GM12878 (cell line): Measurements from ENCODE around the gene CHP1. TPM values are rescaled to one million over a fixed set of nuclear protein-coding genes. Genes with fewer than 3 reads are reported as not detected.
A peak's percentile ranks its signal among the peaks of the same experiment; 100 is the strongest.

Experiments used
- ATAC-seq: fragments of 200-7000 bp; cut with Tn5 transposase; 3 replicates; pipeline ENCODE4 v1.9.1; 2020; ENCODE audit warnings: mild to moderate bottlenecking, moderate library complexity
- BruUV-seq: library from RNA; stranded (reverse); fragments of 400-500 nt; replicated peaks from 2 replicates; lab custom pipeline; 2021; lab: Mats Ljungman, UMichigan
- CTCF ChIA-PET: fragments of 300-600 bp; sonication (Branson Sonifier 250); formaldehyde crosslinking; extraction: SDS; loops from one replicate; lab custom pipeline; 2021; ENCODE audit warnings: inconsistent platforms; lab: Yijun Ruan, JAX
- POLR2A ChIA-PET: fragments of 350-600 bp; formaldehyde crosslinking; extraction: SDS; loops from one replicate; lab custom pipeline; 2021; ENCODE audit warnings: inconsistent platforms; lab: Charles Lee
- RAD21 ChIA-PET: fragments of 300-600 bp; sonication (Branson Sonifier 250); formaldehyde crosslinking; loops from one replicate; lab custom pipeline; 2023; ENCODE audit warnings: antibody characterized with exemption; ENCODE audit not compliant: unreplicated experiment; lab: Charles Lee
- SMC1A ChIA-PET: fragments of 300-600 bp; sonication (Branson Sonifier 250); formaldehyde crosslinking; loops from one replicate; lab custom pipeline; 2023; ENCODE audit not compliant: unreplicated experiment, uncharacterized antibody; lab: Charles Lee
- DNase-seq: peaks from one replicate; pipeline ENCODE4 v3.0.0-alpha.2; 2011; ENCODE audit warnings: low read depth, low spot score
- FAIRE-seq: peaks from 3 replicates; lab custom pipeline; 2011; peaks lifted over from hg19 to GRCh38; lab: Jason Lieb, UNC
- H2AFZ ChIP-seq: 2 replicates; pipeline ENCODE4 v1.6.0; 2011; ENCODE audit warnings: low read depth, low read length, control low read depth; ENCODE audit not compliant: control insufficient read depth
- H3K27ac ChIP-seq: 2 replicates; pipeline ENCODE4 v1.5.1; 2011; ENCODE audit warnings: control low read depth; ENCODE audit not compliant: control insufficient read depth, insufficient read depth
- H3K27me3 ChIP-seq, 2 experiments: replicated peaks in 1 of 2; 2 replicates each; pipeline versions ENCODE4 v1.6.0 to v1.6.1; 2011; ENCODE audit warnings: low read length in 1 of 2; ENCODE audit not compliant: control insufficient read depth in 2 of 2, insufficient read depth in 2 of 2
- H3K36me3 ChIP-seq, 2 experiments: 2 replicates each; pipeline ENCODE4 v1.5.1; 2011; ENCODE audit warnings: low read length in 1 of 2; ENCODE audit not compliant: control insufficient read depth in 2 of 2, insufficient read depth in 2 of 2
- H3K4me1 ChIP-seq: 2 replicates; pipeline ENCODE4 v1.6.1; 2011; ENCODE audit warnings: mild to moderate bottlenecking, low read length, moderate library complexity, mixed read lengths; ENCODE audit not compliant: control insufficient read depth, insufficient read depth
- H3K4me2 ChIP-seq: 2 replicates; pipeline ENCODE4 v1.6.0; 2011; ENCODE audit warnings: control low read depth; ENCODE audit not compliant: control insufficient read depth, insufficient read depth
- H3K4me3 ChIP-seq: fragments of 200-600 bp; sonication (generic); 2 replicates; pipeline ENCODE4 v1.5.1; 2016
- H3K79me2 ChIP-seq: 2 replicates; pipeline ENCODE4 v1.6.0; 2011; ENCODE audit warnings: low read length; ENCODE audit not compliant: control insufficient read depth, insufficient read depth
- H3K9ac ChIP-seq: 2 replicates; pipeline ENCODE4 v1.8.0; 2011; ENCODE audit warnings: low read length, control low read depth, mixed read lengths; ENCODE audit not compliant: control insufficient read depth, insufficient read depth
- H3K9me3 ChIP-seq: replicated peaks from 3 replicates; pipeline ENCODE4 v1.5.1; 2011; ENCODE audit warnings: mild to moderate bottlenecking, low read length; ENCODE audit not compliant: control insufficient read depth, insufficient read depth
- H4K20me1 ChIP-seq: 2 replicates; pipeline ENCODE4 v1.6.0; 2011; ENCODE audit not compliant: control insufficient read depth, insufficient read depth
- CEBPB ChIP-seq, 2 experiments: fragments of 150-350 bp in 1 of 2; IDR thresholded peaks; 2 replicates each; pipeline ENCODE4 v1.6.1; 2012 to 2014; ENCODE audit warnings: low read depth in 2 of 2, low read length in 2 of 2, borderline replicate concordance in 1 of 2, inconsistent platforms in 1 of 2
- DPF2 ChIP-seq: fragments of 450-650 bp; IDR thresholded peaks from 2 replicates; pipeline ENCODE4 v1.6.1; 2017; ENCODE audit warnings: mild to moderate bottlenecking
- JUNB ChIP-seq: IDR thresholded peaks from 2 replicates; pipeline ENCODE4 v1.6.1; 2016; ENCODE audit warnings: antibody characterized with exemption, mild to moderate bottlenecking
- KAT2A ChIP-seq: conservative IDR thresholded peaks from 2 replicates; pipeline ENCODE4 v1.6.1; 2011; ENCODE audit warnings: low read depth, low read length; ENCODE audit not compliant: control insufficient read depth
- LARP7 ChIP-seq: fragments of 450-650 bp; IDR thresholded peaks from 2 replicates; pipeline ENCODE4 v1.6.1; 2017; ENCODE audit warnings: mild to moderate bottlenecking
- NFIC ChIP-seq: IDR thresholded peaks from 2 replicates; pipeline ENCODE4 v1.6.1; 2012; ENCODE audit warnings: low read depth, mild to moderate bottlenecking, inconsistent platforms, low read length, moderate library complexity
- POU2F2 ChIP-seq: IDR thresholded peaks from 3 replicates; pipeline ENCODE4 v1.6.1; 2011; ENCODE audit warnings: low read depth, mild to moderate bottlenecking, low read length, borderline replicate concordance
- RUNX3 ChIP-seq: IDR thresholded peaks from 2 replicates; pipeline ENCODE4 v1.6.1; 2012; ENCODE audit warnings: low read length, inconsistent platforms
- SIN3A ChIP-seq: IDR thresholded peaks from 2 replicates; pipeline ENCODE4 v1.6.1; 2012; ENCODE audit warnings: low read depth, low read length, improper control_type of control experiment
- ZNF217 ChIP-seq: fragments of 450-650 bp; IDR thresholded peaks from 2 replicates; pipeline ENCODE4 v1.6.1; 2017; ENCODE audit warnings: antibody characterized with exemption, mild to moderate bottlenecking
- ZNF384 ChIP-seq: IDR thresholded peaks from 2 replicates; pipeline ENCODE4 v1.6.1; 2012; ENCODE audit warnings: low read depth, mild to moderate bottlenecking, low read length, improper control_type of control experiment, borderline replicate concordance
- ZNF622 ChIP-seq: fragments of 450-650 bp; IDR thresholded peaks from 2 replicates; pipeline ENCODE4 v1.6.1; 2017; ENCODE audit warnings: mild to moderate bottlenecking, inconsistent platforms
- WGBS: methylation state at CpG from one replicate; pipeline ENCODE4 v1.1.6; 2016; ENCODE audit warnings: low lambda C conversion rate; ENCODE audit not compliant: insufficient replicate concordance, insufficient coverage; ENCODE audit errors: missing lambda C conversion rate; 5-methylcytosine and 5-hydroxymethylcytosine counted together
- in situ Hi-C: fragments of 300-500 bp; cut with MboI; formaldehyde crosslinking; loops from 9 replicates; pipeline ENCODE4 v1.14.3; 2018; ENCODE audit warnings: mixed read lengths
- intact Hi-C: fragments of 100-400 bp; cut with micrococcal nuclease; formaldehyde crosslinking; loops from one replicate; pipeline ENCODE4 v1.14.2; 2022; ENCODE audit not compliant: unreplicated experiment
- polyA plus RNA-seq, 11 experiments: library from polyadenylated mRNA; depleted of rRNA in 4 of 11; unstranded in 6 of 11; stranded (reverse) in 5 of 11; fragments of >200 nt; fragmentation: Nextera tagmentation in 4 of 11; fragmentation: Illumina TruSeq in 1 of 11; extraction: Ambion mirVana in 4 of 11; extraction: Trizol in 1 of 11; gene quantifications; 1 replicate in 1 of 11; 2 replicates in 10 of 11; pipeline versions ENCODE4 v1.2.1 to v1.2.3, GENCODE V29; 2011 to 2016; ENCODE audit warnings: inconsistent platforms in 2 of 11, missing spikeins in 2 of 11, low read depth in 1 of 11
- total RNA-seq, 4 experiments: library from RNA; depleted of rRNA in 3 of 4; stranded (reverse); fragments of >200 nt in 3 of 4; fragmentation: Illumina TruSeq in 1 of 4; extraction: Trizol in 1 of 4; gene quantifications; 2 replicates each; pipeline versions ENCODE4 v1.2.1 to v1.2.3, GENCODE V29; 2013 to 2021
- TF ChIP-seq, protein P1 (sequence below): IDR thresholded peaks from 2 replicates; pipeline ENCODE4 v1.6.1; 2012; ENCODE audit warnings: low read depth, low read length, improper control_type of control experiment
- TF ChIP-seq, protein P2 (sequence below): fragments of 450-650 bp; formaldehyde crosslinking; IDR thresholded peaks from 2 replicates; pipeline ENCODE4 v1.4.0; 2022; ENCODE audit warnings: mild to moderate bottlenecking, moderate library complexity

The CHP1 gene
- total and polyA plus RNA-seq, 10 of the 15 experiments (the other 5 are each of a cell fraction or from before 2014, with no cell fraction given), result 25.7 to 45.9 (median 39.1) TPM

DNA sequence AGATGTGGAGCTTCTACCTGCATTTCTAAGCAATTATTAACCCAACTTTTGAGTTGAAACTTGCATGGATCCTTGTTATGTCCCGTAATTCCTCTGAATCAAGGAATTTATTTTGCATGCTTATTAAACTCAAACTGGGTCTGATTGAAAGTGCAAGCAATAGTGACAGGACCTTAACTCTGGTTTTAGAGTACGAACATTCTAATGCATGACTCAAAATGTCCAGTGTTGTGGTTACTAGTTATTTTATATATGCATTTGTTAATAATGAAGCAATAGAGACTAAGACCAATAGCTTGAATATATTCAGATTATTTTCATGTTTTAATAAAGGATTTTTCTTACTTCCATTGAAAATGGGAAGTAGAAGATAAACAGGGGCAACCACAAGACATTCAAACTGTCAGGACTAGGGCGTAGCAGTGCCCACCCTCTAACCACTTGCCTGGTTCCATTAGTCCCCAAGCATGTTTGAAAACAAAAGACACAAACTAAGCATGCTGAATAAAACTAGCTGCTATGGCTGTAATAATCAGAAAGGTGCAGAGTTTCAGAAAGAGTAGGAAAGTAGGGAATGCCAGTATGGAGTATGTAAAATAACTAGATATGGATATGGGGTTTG lies 73.2 kb downstream of the CHP1 start:
- Histone ChIP-seq H3K9me3 (no peaks in the 10 kb centered on the region), H3K4me2 (no peak overlapping the region), H4K20me1 (no peaks in the 10 kb centered on the region), H3K4me3 (no peak overlapping the region), H3K27me3 (no peaks in the 10 kb centered on the region), H3K4me1 (peaks cover 10% of the 10 kb centered on the region), H2AFZ (no peak overlapping the region), H3K79me2 (no peaks in the 10 kb centered on the region), H3K36me3 (peaks cover 2% of the 10 kb centered on the region in 2 experiments; a peak in 3 of 4 replicates), H3K27ac (no peak overlapping the region; the same call in 1 of the 2 replicates), H3K9ac (no peak overlapping the region)
- RAD21 ChIA-PET, result interaction anchor here (1.2 kb wide), 1 partner anchor 13 kb away, joined by 3 read pairs; no protein-coding TSS in a partner anchor
- SMC1A ChIA-PET, result interaction anchor here (0.5 to 1.9 kb wide), 6 partner anchors 12 to 129 kb away, joined by 3 to 6 read pairs (median 4); no protein-coding TSS in a partner anchor
- in situ Hi-C loops, result no loop called here
- TF ChIP-seq ZNF217 (0 out of 2 replicates have a peak, but pooled peaks have one; percentile 22), RUNX3 (peak; percentile 65), LARP7 (no peak), SIN3A (no peak), POU2F2 (peak; percentile 54; the same call in 1 of the 3 replicates), JUNB (peak; percentile 50)
- peak; percentile 55; the same call in 2 of the 3 replicates for ATAC-seq
- CTCF ChIA-PET, result interaction anchor here (1.6 kb wide), 1 partner anchor 13 kb away, joined by 4 read pairs; no protein-coding TSS in a partner anchor
- BruUV-seq, result TSS peak; percentile 13
- WGBS, result 45% methylated on average over 3 of the region's 3 CpGs
- intact Hi-C loops, result no loop called here
- POLR2A ChIA-PET, result interaction anchor here (0.8 to 1.2 kb wide), 4 partner anchors 10 to 28 kb away, joined by 3 to 4 read pairs (median 3); partner anchors contain the start of genes NUSAP1 and OIP5
- DNase-seq, result no peak
- FAIRE-seq, result no peak

DNA sequence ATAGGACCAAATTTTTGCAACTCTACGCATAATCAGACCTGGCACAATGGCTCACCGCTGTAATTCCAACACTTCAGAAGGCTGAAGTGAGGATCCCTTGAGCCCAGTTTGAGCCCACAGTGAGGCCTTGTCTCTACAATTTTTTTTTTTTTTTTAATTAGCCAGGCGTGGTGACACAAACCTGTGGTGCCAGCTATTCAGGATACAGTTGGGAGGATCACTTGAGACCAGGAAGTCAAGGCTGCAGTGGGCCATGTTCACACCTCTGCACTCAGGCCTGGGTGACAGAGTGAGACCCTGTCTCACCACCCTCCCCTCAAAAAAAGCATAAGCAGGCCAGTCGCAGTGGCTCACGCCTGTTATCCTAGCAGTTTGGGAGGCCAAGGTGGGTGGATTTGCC lies 76.6 kb downstream of the CHP1 start:
- peaks cover 4% of the 10 kb centered on the region in 2 experiments; a peak in 3 of 4 replicates for H3K36me3 ChIP-seq
- H3K9me3 ChIP-seq, result no peaks in the 10 kb centered on the region
- peaks cover 17% of the 10 kb centered on the region for H3K4me1 ChIP-seq
- RAD21 ChIA-PET, result no interaction called here
- no peak for DNase-seq
- TF ChIP-seq, protein P1, sequence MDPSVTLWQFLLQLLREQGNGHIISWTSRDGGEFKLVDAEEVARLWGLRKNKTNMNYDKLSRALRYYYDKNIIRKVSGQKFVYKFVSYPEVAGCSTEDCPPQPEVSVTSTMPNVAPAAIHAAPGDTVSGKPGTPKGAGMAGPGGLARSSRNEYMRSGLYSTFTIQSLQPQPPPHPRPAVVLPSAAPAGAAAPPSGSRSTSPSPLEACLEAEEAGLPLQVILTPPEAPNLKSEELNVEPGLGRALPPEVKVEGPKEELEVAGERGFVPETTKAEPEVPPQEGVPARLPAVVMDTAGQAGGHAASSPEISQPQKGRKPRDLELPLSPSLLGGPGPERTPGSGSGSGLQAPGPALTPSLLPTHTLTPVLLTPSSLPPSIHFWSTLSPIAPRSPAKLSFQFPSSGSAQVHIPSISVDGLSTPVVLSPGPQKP, result no peak
- TF ChIP-seq ZNF622 (no peak), NFIC (no peak), KAT2A (no peak), ZNF384 (no peak), DPF2 (no peak), CEBPB (IDR thresholded peaks at IDR 0.05; ENCODE audit: borderline replicate concordance in 1 of 2, low read depth in 2 of 2, low read length in 2 of 2) (no peak)
- TF ChIP-seq, protein P2, sequence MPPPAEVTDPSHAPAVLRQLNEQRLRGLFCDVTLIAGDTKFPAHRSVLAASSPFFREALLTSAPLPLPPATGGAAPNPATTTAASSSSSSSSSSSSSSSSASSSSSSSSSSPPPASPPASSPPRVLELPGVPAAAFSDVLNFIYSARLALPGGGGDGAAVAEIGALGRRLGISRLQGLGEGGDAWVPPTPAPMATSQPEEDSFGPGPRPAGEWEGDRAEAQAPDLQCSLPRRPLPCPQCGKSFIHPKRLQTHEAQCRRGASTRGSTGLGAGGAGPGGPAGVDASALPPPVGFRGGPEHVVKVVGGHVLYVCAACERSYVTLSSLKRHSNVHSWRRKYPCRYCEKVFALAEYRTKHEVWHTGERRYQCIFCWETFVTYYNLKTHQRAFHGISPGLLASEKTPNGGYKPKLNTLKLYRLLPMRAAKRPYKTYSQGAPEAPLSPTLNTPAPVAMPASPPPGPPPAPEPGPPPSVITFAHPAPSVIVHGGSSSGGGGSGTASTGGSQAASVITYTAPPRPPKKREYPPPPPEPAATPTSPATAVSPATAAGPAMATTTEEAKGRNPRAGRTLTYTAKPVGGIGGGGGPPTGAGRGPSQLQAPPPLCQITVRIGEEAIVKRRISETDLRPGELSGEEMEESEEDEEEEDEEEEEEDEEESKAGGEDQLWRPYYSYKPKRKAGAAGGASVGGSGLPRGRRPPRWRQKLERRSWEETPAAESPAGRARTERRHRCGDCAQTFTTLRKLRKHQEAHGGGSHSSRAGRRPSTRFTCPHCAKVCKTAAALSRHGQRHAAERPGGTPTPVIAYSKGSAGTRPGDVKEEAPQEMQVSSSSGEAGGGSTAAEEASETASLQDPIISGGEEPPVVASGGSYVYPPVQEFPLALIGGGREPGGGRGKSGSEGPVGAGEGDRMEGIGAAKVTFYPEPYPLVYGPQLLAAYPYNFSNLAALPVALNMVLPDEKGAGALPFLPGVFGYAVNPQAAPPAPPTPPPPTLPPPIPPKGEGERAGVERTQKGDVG (CRISPR knock-in tag), result no peak
- H3K27ac ChIP-seq, result no peak overlapping the region
- ATAC-seq, result no peak
- H2AFZ ChIP-seq, result no peak overlapping the region
- H4K20me1 ChIP-seq, result no peaks in the 10 kb centered on the region
- H3K9ac ChIP-seq, result no peak overlapping the region
- in situ Hi-C loops (no loop called here), intact Hi-C loops (no loop called here)
- no peak overlapping the region for H3K4me2 ChIP-seq
- BruUV-seq, result no TSS peak
- CTCF ChIA-PET, result no interaction called here
- no peaks in the 10 kb centered on the region for H3K27me3 ChIP-seq
- WGBS, result 85% methylated on average over 4 of the region's 5 CpGs
- no peak overlapping the region for H3K4me3 ChIP-seq
- no peak for FAIRE-seq
- SMC1A ChIA-PET, result no interaction called here
- no peaks in the 10 kb centered on the region for H3K79me2 ChIP-seq
- POLR2A ChIA-PET, result interaction anchor here (1.7 kb wide), 1 partner anchor 76 kb away, joined by 4 read pairs; the partner anchor contains the start of gene CHP1
